T-helper 17 cell (primary cell): Measurements from ENCODE around the gene OPALIN. TPM values are rescaled to one million over a fixed set of nuclear protein-coding genes. Genes with fewer than 3 reads are reported as not detected.

Source experiments
- ATAC-seq: fragments of 150-1000 bp; cut with Tn5 transposase; 2 replicates; pipeline ENCODE4 v1.10.0; 2021; ENCODE audit warnings: mild to moderate bottlenecking, moderate library complexity
- DNase-seq, 3 donors: peaks; one replicate each; pipeline versions ENCODE4 v3.0.0 to v3.0.0-alpha.2; 2020 to 2021
- H3K9me3 ChIP-seq: one replicate; pipeline ENCODE4 v1.7.0; 2013; ENCODE audit warnings: low read length, mild to moderate bottlenecking; ENCODE audit not compliant: control insufficient read depth, poor library complexity, severe bottlenecking
- H3K27ac Mint-ChIP-seq: one replicate; pipeline ENCODE4 v1.8.0; 2022; ENCODE audit warnings: mild to moderate bottlenecking, moderate library complexity, mixed read lengths
- H3K27me3 Mint-ChIP-seq: one replicate; pipeline ENCODE4 v1.8.0; 2022; ENCODE audit warnings: mixed read lengths
- H3K36me3 Mint-ChIP-seq: one replicate; pipeline ENCODE4 v1.8.0; 2022; ENCODE audit warnings: low read depth, mixed read lengths
- H3K4me1 Mint-ChIP-seq: one replicate; pipeline ENCODE4 v1.8.0; 2022; ENCODE audit warnings: mild to moderate bottlenecking, mixed read lengths
- H3K4me3 Mint-ChIP-seq: one replicate; pipeline ENCODE4 v1.8.0; 2022; ENCODE audit warnings: mild to moderate bottlenecking, moderate library complexity, mixed read lengths
- total RNA-seq, 4 donors: library from RNA in 2 of 4; stranded (reverse) in 2 of 4; gene quantifications; one replicate each; pipeline ENCODE4 v1.2.3 and lab custom pipeline; 2022 to 2026

OPALIN gene
- total RNA-seq, 2 donors from 2014 or later = not detected

DNA sequence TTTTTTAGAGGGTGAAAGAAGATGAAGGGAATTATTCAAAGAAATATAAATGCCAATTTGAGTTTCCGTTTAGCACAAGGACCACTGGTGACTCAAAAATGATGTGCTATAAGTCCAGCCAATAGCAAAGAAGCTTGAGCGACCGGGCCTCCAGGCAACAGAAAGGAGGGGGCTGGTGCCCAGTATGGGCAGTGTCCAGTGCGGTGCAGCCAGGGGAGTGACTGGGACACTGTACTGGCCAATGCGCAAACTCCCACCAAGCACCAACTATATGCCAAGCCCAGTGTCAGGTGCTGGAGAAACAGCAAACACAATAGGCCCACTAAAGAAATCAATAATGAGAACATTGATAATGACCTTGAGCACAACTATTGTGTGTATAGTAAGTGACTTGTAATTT lies 10.2 kb upstream of the OPALIN start:
- Mint-ChIP-seq H3K36me3 (no peaks in the 10 kb centered on the region), H3K27me3 (peaks cover 9% of the 10 kb centered on the region), H3K27ac (no peak overlapping the region), H3K4me3 (no peak overlapping the region), H3K4me1 (no peaks in the 10 kb centered on the region)
- no peak for ATAC-seq
- H3K9me3 ChIP-seq = no peaks in the 10 kb centered on the region
- DNase-seq = no peak

DNA sequence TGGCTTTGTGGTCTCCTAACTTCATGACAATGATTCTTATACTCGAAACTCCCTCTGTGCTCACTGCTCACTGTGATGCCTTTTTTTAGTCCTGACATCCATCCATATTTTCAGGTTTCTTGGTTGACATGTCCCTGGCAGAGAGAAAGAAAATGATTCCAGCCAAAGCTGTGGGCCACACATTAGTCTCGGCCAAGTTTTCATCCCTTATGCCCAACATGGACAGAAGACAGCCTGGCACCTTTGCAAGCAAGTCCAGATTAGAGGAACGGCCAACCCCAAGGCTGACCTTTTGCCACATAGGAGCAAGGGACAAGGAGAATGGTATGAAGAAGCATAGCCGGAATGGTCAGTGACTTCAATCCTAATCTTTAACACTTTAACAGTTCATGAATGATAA lies 8.7 kb upstream of the OPALIN start:
- no peaks in the 10 kb centered on the region for H3K9me3 ChIP-seq
- peaks cover 13% of the 10 kb centered on the region for H3K27me3 Mint-ChIP-seq
- no peak for DNase-seq
- no peaks in the 10 kb centered on the region for H3K36me3 Mint-ChIP-seq
- H3K4me1 Mint-ChIP-seq = no peaks in the 10 kb centered on the region
- H3K4me3 Mint-ChIP-seq = no peak overlapping the region
- no peak for ATAC-seq
- H3K27ac Mint-ChIP-seq = no peak overlapping the region

DNA sequence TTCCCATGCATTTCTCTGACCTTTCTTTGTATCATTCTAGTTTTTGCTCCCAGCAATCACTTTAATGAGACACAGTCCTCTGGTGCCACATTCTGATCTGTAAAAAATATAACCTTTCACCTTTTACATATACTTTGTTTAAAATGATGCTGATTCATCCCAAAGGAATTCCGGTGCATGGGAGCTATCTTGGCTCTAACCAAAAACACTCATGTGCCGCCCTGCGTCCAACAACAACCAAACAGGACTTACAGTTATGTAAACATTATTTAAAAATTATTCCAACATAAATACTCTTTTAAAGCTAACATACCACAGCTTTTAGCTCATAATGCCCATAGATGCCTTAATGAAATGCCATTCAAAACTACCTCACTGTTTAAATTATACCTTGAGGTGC lies 7.7 kb upstream of the OPALIN start:
- Mint-ChIP-seq H3K27ac (no peak overlapping the region), H3K4me3 (no peak overlapping the region), H3K27me3 (peaks cover 9% of the 10 kb centered on the region), H3K4me1 (no peaks in the 10 kb centered on the region), H3K36me3 (no peaks in the 10 kb centered on the region)
- DNase-seq = no peak
- no peak for ATAC-seq
- no peaks in the 10 kb centered on the region for H3K9me3 ChIP-seq

DNA sequence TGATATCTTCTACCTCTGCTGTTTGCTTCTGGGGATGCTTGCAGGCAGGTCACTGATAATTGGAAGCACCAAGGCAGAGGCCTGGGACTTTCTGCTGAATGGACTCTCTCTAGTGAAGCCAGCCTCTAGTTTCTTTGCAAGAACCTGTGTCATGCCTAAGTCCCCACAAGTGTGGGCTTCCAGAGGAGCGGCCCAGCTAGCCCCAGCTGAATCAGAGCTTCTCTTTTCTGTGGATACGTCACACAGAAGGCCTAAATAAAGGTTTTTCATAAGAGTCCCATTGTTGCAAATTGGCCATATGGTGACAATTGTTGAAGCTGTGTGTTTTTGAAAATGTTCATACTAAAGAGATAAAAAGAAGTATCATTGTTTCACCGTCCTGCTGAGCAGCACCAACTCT lies 6.8 kb upstream of the OPALIN start:
- ATAC-seq = no peak
- H3K4me1 Mint-ChIP-seq = no peaks in the 10 kb centered on the region

DNA sequence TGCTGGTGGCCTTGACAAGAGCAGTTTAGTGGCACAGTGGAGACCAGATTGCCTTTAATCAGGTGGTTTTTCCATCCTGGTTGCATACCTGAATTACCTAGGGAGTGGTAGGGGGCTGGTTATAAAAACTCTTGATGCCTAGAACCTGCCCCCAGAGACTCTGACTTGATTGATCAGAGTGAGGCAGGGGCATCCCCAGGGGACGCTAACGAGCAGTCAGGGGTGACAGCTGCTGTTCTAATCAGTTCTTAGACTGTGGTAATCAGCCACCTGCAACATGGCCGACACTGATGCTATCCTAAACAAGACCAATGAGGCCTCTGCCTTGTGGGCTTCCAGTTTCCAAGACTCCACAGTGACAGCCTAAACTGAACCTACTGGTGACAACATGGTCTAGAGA lies 2.0 kb upstream of the OPALIN start:
- Mint-ChIP-seq H3K4me3 (no peak overlapping the region), H3K27ac (no peak overlapping the region), H3K36me3 (peaks cover 6% of the 10 kb centered on the region)

More for the DNA sequence above, 6.8 kb upstream of the OPALIN start:
- Mint-ChIP-seq H3K27me3 (peaks cover 13% of the 10 kb centered on the region), H3K4me3 (no peak overlapping the region), H3K36me3 (no peaks in the 10 kb centered on the region), H3K27ac (no peak overlapping the region)
- no peaks in the 10 kb centered on the region for H3K9me3 ChIP-seq
- DNase-seq = no peak

DNA sequence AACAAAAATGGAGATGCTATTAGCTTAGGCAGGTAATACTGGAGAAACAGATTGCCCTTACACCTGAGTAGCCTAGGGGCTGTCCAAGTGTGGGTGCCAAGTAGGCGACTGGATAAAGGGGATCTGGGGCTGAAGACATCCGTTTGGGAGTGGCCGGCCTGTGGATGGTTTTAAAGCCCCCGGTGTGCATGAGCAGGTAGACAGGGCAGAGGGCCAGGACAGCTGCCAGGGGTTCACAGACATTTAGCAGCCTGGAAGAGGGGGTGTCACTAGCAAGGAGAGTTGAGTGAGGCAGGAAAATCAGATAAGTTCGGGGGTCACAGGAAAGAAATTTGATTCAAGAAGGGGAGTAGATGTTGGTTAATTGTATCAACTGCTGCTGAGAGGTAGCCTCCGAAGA lies 1.5 kb upstream of the OPALIN start:
- H3K4me1 Mint-ChIP-seq = peaks cover 2% of the 10 kb centered on the region
- peaks cover 6% of the 10 kb centered on the region for H3K36me3 Mint-ChIP-seq
- H3K4me3 Mint-ChIP-seq = no peak overlapping the region
- no peak for ATAC-seq
- no peak overlapping the region for H3K27ac Mint-ChIP-seq
- no peaks in the 10 kb centered on the region for H3K9me3 ChIP-seq
- no peak for DNase-seq
- peaks cover 51% of the 10 kb centered on the region for H3K27me3 Mint-ChIP-seq

More for the DNA sequence above, 2.0 kb upstream of the OPALIN start:
- Mint-ChIP-seq H3K4me1 (peaks cover 2% of the 10 kb centered on the region), H3K27me3 (peaks cover 47% of the 10 kb centered on the region)
- no peaks in the 10 kb centered on the region for H3K9me3 ChIP-seq
- no peak for ATAC-seq
- no peak for DNase-seq

DNA sequence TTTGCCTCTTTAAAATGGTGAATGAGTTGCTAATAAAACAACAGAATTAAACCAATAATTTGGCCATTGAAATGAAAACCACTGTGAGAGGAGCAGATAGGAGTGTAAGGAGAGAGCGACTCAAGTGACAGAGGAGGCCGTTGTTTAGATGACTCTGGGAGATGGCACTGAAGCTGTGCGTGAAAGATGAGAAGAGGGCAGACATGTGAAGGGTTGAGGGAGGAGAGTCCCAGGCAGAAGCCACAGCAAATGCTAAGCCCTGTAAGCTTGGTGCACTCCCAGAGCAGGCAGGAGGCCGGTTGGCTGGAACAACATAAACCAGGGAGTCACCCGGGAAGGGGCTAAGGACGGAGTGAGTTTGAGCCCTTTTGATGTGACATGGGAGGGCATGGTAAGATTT lies 814 bp upstream of the OPALIN start:
- no peaks in the 10 kb centered on the region for H3K9me3 ChIP-seq
- no peak for DNase-seq
- Mint-ChIP-seq H3K27ac (no peak overlapping the region), H3K4me3 (no peak overlapping the region), H3K36me3 (peaks cover 6% of the 10 kb centered on the region), H3K27me3 (peaks cover 54% of the 10 kb centered on the region), H3K4me1 (peaks cover 2% of the 10 kb centered on the region)
- no peak for ATAC-seq

DNA sequence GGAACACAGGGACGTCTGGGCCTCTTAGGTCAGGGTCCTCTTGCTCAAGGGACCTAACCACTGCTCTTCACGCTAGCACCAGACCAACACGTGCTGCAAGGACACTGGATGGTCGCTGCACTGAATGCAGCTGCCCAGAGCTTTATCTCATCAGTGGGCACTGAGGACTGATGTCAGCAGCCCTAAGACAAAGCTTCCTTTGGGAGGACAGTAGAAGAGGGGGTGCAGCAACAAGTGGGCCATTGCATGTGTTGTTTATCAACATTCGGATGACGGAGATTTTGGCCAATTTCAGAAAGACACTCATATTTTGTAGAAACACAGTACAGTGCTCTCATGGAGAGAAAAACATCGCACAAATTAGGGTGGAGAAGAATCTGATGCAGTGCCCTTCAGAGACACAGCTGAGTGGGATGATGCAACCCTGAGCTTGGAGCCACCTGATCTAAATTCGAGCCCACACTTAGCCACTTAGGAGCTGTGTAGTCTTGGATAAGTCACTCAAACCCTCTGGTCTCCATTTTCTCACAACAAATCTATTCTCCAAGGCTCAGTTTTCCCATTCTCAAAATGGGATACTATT lies 1.7 kb downstream of the OPALIN start:
- Mint-ChIP-seq H3K27me3 (peaks cover 64% of the 10 kb centered on the region), H3K4me1 (peaks cover 2% of the 10 kb centered on the region), H3K4me3 (no peak overlapping the region), H3K27ac (no peak overlapping the region), H3K36me3 (peaks cover 6% of the 10 kb centered on the region)
- ATAC-seq (no peak), DNase-seq (no peak)
- no peaks in the 10 kb centered on the region for H3K9me3 ChIP-seq

DNA sequence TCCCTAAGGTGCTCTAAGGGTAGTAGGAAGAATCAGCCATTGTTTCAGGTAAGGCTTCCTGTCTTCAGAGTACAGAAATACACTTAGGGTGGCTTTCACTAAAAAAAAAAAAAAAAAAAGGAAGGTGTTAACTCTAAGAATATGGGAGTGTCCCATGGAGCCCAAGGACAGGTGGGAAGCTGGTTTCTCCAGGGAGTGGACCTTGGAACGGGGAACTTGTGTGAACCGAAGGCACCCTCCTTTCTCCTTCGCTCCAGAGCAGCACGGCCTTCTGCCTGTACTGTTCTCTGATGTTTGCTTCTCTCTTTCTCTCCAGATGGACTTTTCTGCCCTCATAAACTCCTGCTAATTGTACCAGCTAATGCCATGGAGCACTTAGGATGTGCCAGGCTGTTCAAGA lies 6.2 kb downstream of the OPALIN start:
- H3K27me3 Mint-ChIP-seq = peaks cover 63% of the 10 kb centered on the region
- ATAC-seq = no peak
- H3K9me3 ChIP-seq = no peaks in the 10 kb centered on the region
- peaks cover 2% of the 10 kb centered on the region for H3K36me3 Mint-ChIP-seq
- H3K4me3 Mint-ChIP-seq = no peak overlapping the region
- DNase-seq = no peak
- H3K27ac Mint-ChIP-seq = no peak overlapping the region
- no peaks in the 10 kb centered on the region for H3K4me1 Mint-ChIP-seq

DNA sequence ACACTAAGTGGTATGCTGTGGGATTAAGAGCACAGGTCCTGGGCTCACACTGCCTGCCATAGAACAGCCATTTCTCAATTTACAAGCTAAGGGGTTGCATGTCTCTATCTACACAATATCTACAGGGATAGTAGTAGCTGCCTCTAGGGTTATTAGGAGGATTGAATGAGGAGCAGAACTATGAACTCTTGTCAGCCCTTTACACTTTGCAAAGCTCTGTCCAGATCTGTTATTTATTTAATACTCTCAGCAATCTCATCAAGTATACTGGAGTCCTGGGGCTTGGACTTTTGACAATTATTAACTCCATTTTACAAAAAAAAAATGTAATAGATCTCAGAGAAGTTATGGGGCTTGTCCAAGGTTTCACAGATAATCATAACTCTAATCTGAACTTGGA lies 6.8 kb downstream of the OPALIN start:
- Mint-ChIP-seq H3K27ac (no peak overlapping the region), H3K36me3 (peaks cover 2% of the 10 kb centered on the region), H3K27me3 (peaks cover 57% of the 10 kb centered on the region), H3K4me1 (no peaks in the 10 kb centered on the region), H3K4me3 (no peak overlapping the region)
- ATAC-seq (no peak), DNase-seq (no peak)
- no peaks in the 10 kb centered on the region for H3K9me3 ChIP-seq

DNA sequence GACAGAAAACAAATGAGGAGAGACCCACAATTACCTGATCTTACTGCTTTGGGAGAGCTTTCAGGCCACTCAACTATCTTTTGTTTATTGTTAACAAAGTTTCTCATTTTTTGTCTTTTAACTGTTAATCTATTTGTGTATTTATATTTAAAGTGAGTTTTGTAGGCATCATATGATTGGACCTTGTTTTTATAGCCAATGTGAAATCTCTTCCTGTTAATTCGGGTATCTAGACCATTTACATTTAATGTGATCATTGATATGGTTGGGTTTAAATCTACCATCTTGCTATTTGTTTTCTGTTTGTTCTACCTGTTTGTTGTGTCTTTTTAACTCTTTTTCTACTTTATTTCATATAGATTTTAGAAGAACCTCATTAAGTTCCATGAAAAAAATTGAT lies 12.5 kb downstream of the OPALIN start:
- no peak overlapping the region for H3K4me3 Mint-ChIP-seq

DNA sequence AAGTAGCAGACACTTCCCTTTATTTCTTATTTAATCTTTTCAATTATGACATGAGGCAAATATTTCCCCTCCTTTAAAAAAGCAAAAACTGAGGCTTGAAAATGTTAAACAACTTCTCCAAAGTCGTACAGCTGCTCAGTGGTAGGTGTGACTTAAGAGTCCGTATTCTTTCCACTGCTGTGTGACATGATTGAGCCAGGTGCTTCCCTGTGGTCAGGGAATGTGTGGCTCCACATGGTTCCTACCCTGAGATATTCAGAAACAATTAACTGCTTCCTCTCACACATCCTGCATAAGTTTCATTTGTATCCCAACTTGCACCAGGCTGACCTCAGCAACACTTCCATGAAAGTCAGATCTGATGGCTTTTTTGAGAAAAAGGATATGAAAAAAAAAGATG lies 13.6 kb downstream of the OPALIN start:
- H3K36me3 Mint-ChIP-seq = peaks cover 2% of the 10 kb centered on the region
- no peaks in the 10 kb centered on the region for H3K9me3 ChIP-seq
- H3K27me3 Mint-ChIP-seq = peaks cover 47% of the 10 kb centered on the region
- DNase-seq (no peak), ATAC-seq (no peak)
- H3K4me3 Mint-ChIP-seq = no peak overlapping the region
- H3K27ac Mint-ChIP-seq = no peak overlapping the region
- peaks cover 6% of the 10 kb centered on the region for H3K4me1 Mint-ChIP-seq

More for the DNA sequence above, 12.5 kb downstream of the OPALIN start:
- Mint-ChIP-seq H3K4me1 (peaks cover 6% of the 10 kb centered on the region), H3K36me3 (peaks cover 2% of the 10 kb centered on the region), H3K27me3 (peaks cover 52% of the 10 kb centered on the region), H3K27ac (no peak overlapping the region)
- H3K9me3 ChIP-seq = no peaks in the 10 kb centered on the region
- ATAC-seq (no peak), DNase-seq (no peak)

DNA sequence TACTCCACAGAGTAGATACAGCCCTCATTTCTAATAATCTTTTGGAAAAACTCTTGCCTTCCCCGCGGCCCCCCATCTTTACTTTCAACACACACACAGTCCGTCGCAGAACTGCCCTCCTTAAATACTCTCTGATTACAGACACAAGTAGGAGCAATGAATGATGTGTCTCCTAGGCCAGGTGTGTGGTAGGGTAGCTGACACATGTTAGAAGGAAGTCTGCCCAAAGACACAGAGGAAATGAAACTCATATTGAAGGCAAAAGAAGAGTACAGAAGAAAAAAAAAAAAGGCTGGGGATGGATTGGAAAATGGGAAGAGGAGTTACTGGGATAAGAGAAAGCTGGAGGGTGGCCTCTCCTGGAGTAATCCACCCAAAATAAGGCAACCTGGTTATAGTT lies 14.6 kb downstream of the OPALIN start:
- ATAC-seq (no peak), DNase-seq (no peak)
- no peak overlapping the region for H3K27ac Mint-ChIP-seq
- H3K27me3 Mint-ChIP-seq = peaks cover 39% of the 10 kb centered on the region
- H3K4me3 Mint-ChIP-seq = no peak overlapping the region
- peaks cover under 1% of the 10 kb centered on the region for H3K36me3 Mint-ChIP-seq
- peaks cover 6% of the 10 kb centered on the region for H3K4me1 Mint-ChIP-seq
- no peaks in the 10 kb centered on the region for H3K9me3 ChIP-seq

DNA sequence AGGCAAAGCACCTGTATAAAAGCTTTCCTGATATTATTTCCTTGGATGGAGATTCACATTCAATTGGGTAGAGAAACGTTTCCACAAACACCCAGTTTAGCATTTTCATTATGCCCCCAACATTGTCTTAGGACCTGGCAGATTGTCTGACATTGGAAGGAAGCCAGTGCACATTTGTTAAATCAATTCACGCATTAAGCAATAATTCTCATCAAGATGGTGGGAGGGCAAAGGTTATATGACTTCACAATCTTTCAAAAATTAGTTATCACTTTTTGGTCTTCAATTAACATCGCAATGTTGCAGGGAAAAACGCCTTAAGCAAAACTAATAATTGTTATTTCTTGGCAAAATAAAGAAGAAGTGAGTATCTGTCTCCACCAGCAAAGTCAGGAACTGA lies 16.4 kb downstream of the OPALIN start:
- DNase-seq (no peak), ATAC-seq (no peak)
- Mint-ChIP-seq H3K4me3 (no peak overlapping the region), H3K4me1 (peaks cover 6% of the 10 kb centered on the region), H3K27me3 (peaks cover 37% of the 10 kb centered on the region), H3K36me3 (no peaks in the 10 kb centered on the region), H3K27ac (no peak overlapping the region)
- no peaks in the 10 kb centered on the region for H3K9me3 ChIP-seq
